Measurements from ENCODE around the gene RAD51C.
"Not testable (repeated sequence)": the region's sequence is repeated elsewhere in the genome, so short reads cannot be mapped to it uniquely, and the experiment has no call there.

- not testable (repeated sequence) for TF ChIP-seq CTCF, EZH2phosphoT487 (IDR thresholded peaks at IDR 0.05)
Observed at GRCh38 chr17:58657962-58658803, 34.2 kb upstream of the RAD51C start.

Data from neural progenitor cell (in vitro differentiated cells).